H1 (cell line): ENCODE results near the gene ENTPD8. TPM values are rescaled to one million over a fixed set of nuclear protein-coding genes. Genes with fewer than 3 reads are reported as not detected.

Experiments
- BCL11A ChIP-seq, 2 experiments: IDR thresholded peaks; one replicate each; pipeline ENCODE4 v1.6.1; 2011; ENCODE audit warnings: low read depth in 2 of 2, low read length in 2 of 2, mild to moderate bottlenecking in 2 of 2
- polyA plus RNA-seq, 7 experiments: library from polyadenylated mRNA; depleted of rRNA in 3 of 7; stranded (reverse) in 5 of 7; unstranded in 2 of 7; fragments of >200 nt in 5 of 7; fragments of 200-250 nt in 2 of 7; gene quantifications; 1 replicate in 5 of 7; 2 replicates in 1 of 7; 4 replicates in 1 of 7; pipeline versions ENCODE4 v1.2.1 to v1.2.3, GENCODE V29; 2011 to 2013; ENCODE audit warnings: missing spikeins in 2 of 7, mixed read lengths in 2 of 7
- total RNA-seq: library from RNA; stranded (reverse); fragmentation: NEBNext Ultra II Directional; extraction: Animal tissue kit (Norgen Biotek cat#: 25700); gene quantifications from 2 replicates; pipeline ENCODE4 v1.2.1, GENCODE V29; 2021

ENTPD8 gene
- total and polyA plus RNA-seq, 2 of the 8 experiments (the other 6 are each of a cell fraction or from before 2014, with no cell fraction given) = 0.48 to 0.51 TPM

GRCh38 chr9:137428311-137428630, 12.9 kb downstream of the ENTPD8 start (continued):
- no peak for TF ChIP-seq BCL11A (IDR thresholded peaks at IDR 0.05; ENCODE audit: low read depth in 2 of 2, low read length in 2 of 2)
